Measurements from ENCODE around the gene PRAMEF26. TPM values are rescaled to one million over a fixed set of nuclear protein-coding genes. Genes with fewer than 3 reads are reported as not detected.
"Not testable (repeated sequence)": the region's sequence is repeated elsewhere in the genome, so short reads cannot be mapped to it uniquely, and the experiment has no call there.

The PRAMEF26 gene
- not detected for total RNA-seq
- long read RNA-seq, result 0 reads

DNA sequence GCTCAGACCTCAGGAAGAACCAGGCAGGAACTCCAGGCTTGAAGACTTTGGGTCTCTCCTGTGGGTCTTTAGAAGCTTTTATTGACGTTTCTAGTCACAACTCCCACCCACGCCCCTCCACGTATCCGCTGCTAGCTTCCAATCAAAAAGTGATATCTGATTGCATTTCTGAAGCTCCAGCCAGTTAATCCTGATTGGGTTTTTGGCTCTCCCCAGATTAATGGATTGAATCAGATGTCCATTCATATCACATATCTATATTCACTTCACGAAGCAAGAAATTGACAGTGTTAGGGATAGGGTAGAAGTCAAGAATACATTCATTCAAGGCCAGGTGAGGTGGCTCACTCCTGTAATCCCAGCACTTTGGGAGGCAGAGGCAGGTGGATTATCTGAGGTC is at the start of gene PRAMEF26:
Gene PRAMEF26, minus strand, starts transcription at position 101 of the 400 bp plus-strand sequence. CDS start 2,914 bp downstream, outside the sequence.
- DNase-seq (ENCODE audit: low spot score), result not testable (repeated sequence)

DNA sequence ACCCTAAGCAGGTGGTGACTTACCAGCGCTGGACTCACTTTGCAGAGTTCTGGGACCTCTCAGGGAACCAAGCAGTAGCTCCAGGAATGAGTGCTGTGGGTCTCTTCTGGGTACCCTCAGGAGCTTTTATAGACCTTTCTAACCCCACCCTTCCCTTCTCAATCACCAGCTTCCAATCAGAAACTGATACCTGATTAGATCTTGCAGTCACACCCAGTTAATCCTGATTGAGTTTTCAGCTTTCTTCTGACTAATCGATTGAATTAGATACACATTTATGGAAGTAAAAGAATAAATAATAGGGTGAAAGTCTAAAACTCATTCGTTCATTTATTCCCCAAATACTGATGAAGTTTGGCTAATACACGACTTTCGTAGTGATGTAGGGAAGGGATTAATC is 45.5 kb upstream of the PRAMEF26 start, which contains the start of gene PRAMEF13:
Gene PRAMEF13, minus strand, starts transcription at position 101 of the 400 bp plus-strand sequence. CDS start 1,820 bp downstream, outside the sequence.
- not testable (repeated sequence) for DNase-seq (ENCODE audit: low spot score)

- not testable (repeated sequence) for DNase-seq (ENCODE audit: low spot score)
Observed at GRCh38 chr1:13171548-13171947, 15.7 kb upstream of the PRAMEF26 start, which contains the start of gene PRAMEF9. Gene PRAMEF9, plus strand, starts transcription at chr1:13171848. Its CDS starts 3,433 bp downstream, at chr1:13175281.

DNA sequence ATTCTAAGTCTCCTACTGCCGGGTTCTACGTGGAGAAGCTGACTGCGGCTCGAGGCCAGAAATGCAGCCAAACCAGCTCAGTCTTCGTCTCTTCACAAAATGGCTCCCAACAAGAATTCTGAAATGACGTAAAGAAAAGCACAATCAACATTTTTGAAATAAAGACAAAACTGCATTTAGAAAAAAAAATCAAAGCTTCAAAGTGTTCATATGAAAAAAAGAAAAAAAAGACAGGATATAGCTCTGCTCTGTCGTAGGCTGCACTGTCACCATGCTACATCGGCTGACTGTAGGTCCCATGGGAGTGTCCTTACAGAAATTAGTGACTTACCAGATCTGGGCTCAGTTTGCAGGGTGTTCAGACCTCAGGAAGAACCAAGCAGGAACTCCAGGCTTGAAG is 9.7 kb upstream of the PRAMEF26 start, which contains the start of gene HNRNPCL4:
Gene HNRNPCL4, minus strand, starts transcription at position 101 of the 400 bp plus-strand sequence. CDS start 164 bp downstream, outside the sequence.
- DNase-seq (ENCODE audit: low spot score), result not testable (repeated sequence)

DNA sequence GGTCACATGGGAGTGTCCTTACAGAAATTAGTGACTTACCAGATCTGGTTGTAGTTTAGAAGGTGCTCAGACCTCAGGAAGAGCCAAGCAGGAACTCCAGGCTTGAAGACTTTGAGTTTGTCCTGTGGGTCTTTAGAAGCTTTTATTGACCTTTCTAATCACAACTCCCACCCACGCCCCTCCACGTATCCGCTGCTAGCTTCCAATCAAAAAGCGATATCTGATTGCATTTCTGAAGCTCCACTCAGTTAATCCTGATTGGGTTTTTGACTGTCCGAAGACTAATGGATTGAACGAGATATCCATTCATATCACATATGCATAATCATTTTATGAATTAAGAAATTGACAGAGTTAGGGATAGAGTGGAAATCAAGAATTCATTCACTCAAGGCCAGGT is 39.1 kb downstream of the PRAMEF26 start, which contains the start of gene HNRNPCL2:
Gene HNRNPCL2, minus strand, starts transcription at position 101 of the 400 bp plus-strand sequence. CDS start 454 bp downstream, outside the sequence.
- not testable (repeated sequence) for DNase-seq (ENCODE audit: low spot score)

Other genes starting within 250 kb of the PRAMEF26 start
- gene PRAMEF7, start 239.4 kb downstream of the PRAMEF26 start, total RNA-seq, result not detected
- not detected for gene PRAMEF6, start 208.4 kb downstream of the PRAMEF26 start, total RNA-seq
- gene PRAMEF27, start 99.4 kb downstream of the PRAMEF26 start, total RNA-seq, result not detected
- gene HNRNPCL3, start 95.2 kb downstream of the PRAMEF26 start, total RNA-seq, result not detected
- gene PRAMEF25, start 85.2 kb downstream of the PRAMEF26 start, total RNA-seq, result not detected
- not detected for gene HNRNPCL2, start 39.2 kb downstream of the PRAMEF26 start, total RNA-seq
- not detected for gene HNRNPCL4, start 9.6 kb upstream of the PRAMEF26 start, total RNA-seq
- not detected for gene PRAMEF9, start 15.8 kb upstream of the PRAMEF26 start, total RNA-seq
- not detected for gene PRAMEF13, start 45.4 kb upstream of the PRAMEF26 start, total RNA-seq
- gene PRAMEF18, start 70.1 kb upstream of the PRAMEF26 start, total RNA-seq, result not detected
- not detected for gene PRAMEF5, start 98.2 kb upstream of the PRAMEF26 start, total RNA-seq
- gene PRAMEF8, start 129.1 kb upstream of the PRAMEF26 start, total RNA-seq, result not detected
- gene PRAMEF33, start 147.5 kb upstream of the PRAMEF26 start, total RNA-seq, result not detected
- gene PRAMEF15, start 159.6 kb upstream of the PRAMEF26 start, total RNA-seq, result not detected
- not detected for gene PRAMEF14, start 191.1 kb upstream of the PRAMEF26 start, total RNA-seq
- not detected for gene PRAMEF19, start 215.9 kb upstream of the PRAMEF26 start, total RNA-seq
- not detected for gene PRAMEF17, start 233.6 kb upstream of the PRAMEF26 start, total RNA-seq